Globus pallidus (tissue), 1 donor: Measurements from ENCODE around the gene DYNLL2.
A peak's percentile ranks its signal among the peaks of the same experiment; 100 is the strongest.
"Not testable (repeated sequence)": the region's sequence is repeated elsewhere in the genome, so short reads cannot be mapped to it uniquely, and the experiment has no call there.

Experiments used
- DNase-seq: peaks from one replicate; pipeline ENCODE4 v3.0.0-alpha.2; 2015; ENCODE audit warnings: low spot score

Gene DYNLL2

GRCh38 chr17:58082870-58083490 is at the start of gene DYNLL2:
Gene DYNLL2, plus strand, starts transcription at chr17:58083419. Its CDS starts 3,672 bp downstream, at chr17:58087091.
- DNase-seq, result peak; percentile 84

GRCh38 chr17:58039975-58040374 is 43.2 kb upstream of the DYNLL2 start:
- no peak for DNase-seq

GRCh38 chr17:58040386-58040785 is 42.8 kb upstream of the DYNLL2 start:
- DNase-seq, result no peak

GRCh38 chr17:58041161-58041560 is 42.1 kb upstream of the DYNLL2 start:
- DNase-seq, result no peak

GRCh38 chr17:58043221-58044181 is 39.7 kb upstream of the DYNLL2 start:
- DNase-seq, result no peak

- DNase-seq, result not testable (repeated sequence)
These were observed 39.0 kb upstream of the DYNLL2 start for GRCh38 chr17:58044256-58044655.

- DNase-seq, result no peak
These were observed 36.8 kb upstream of the DYNLL2 start for GRCh38 chr17:58046239-58047094.

- no peak for DNase-seq
These were observed 35.7 kb upstream of the DYNLL2 start for GRCh38 chr17:58047376-58048150.

GRCh38 chr17:58049533-58049932 is 33.7 kb upstream of the DYNLL2 start:
- DNase-seq, result no peak

GRCh38 chr17:58050966-58051365 is 32.3 kb upstream of the DYNLL2 start:
- no peak for DNase-seq

GRCh38 chr17:58051468-58051867 is 31.8 kb upstream of the DYNLL2 start:
- DNase-seq, result no peak

- no peak for DNase-seq
These were observed 30.8 kb upstream of the DYNLL2 start for GRCh38 chr17:58052407-58052806.

GRCh38 chr17:58052945-58053715 is 30.1 kb upstream of the DYNLL2 start:
- peak; percentile 7 for DNase-seq

GRCh38 chr17:58054641-58055040 is 28.6 kb upstream of the DYNLL2 start:
- DNase-seq, result no peak

- DNase-seq, result no peak
These were observed 26.7 kb upstream of the DYNLL2 start for GRCh38 chr17:58056476-58056875.

GRCh38 chr17:58059141-58059540 is 24.1 kb upstream of the DYNLL2 start:
- no peak for DNase-seq

GRCh38 chr17:58060596-58061191 is 22.5 kb upstream of the DYNLL2 start:
- DNase-seq, result peak; percentile 5

- DNase-seq, result no peak
These were observed 21.5 kb upstream of the DYNLL2 start for GRCh38 chr17:58061672-58062071.

GRCh38 chr17:58065238-58065637 is 18.0 kb upstream of the DYNLL2 start:
- DNase-seq, result no peak

GRCh38 chr17:58066401-58066800 is 16.8 kb upstream of the DYNLL2 start:
- DNase-seq, result no peak
